ENCODE data around the gene FCF1. TPM values are rescaled to one million over a fixed set of nuclear protein-coding genes. Genes with fewer than 3 reads are reported as not detected.

Gene FCF1
- total RNA-seq, 1 donor from 2014 or later = 64.1 TPM

DNA sequence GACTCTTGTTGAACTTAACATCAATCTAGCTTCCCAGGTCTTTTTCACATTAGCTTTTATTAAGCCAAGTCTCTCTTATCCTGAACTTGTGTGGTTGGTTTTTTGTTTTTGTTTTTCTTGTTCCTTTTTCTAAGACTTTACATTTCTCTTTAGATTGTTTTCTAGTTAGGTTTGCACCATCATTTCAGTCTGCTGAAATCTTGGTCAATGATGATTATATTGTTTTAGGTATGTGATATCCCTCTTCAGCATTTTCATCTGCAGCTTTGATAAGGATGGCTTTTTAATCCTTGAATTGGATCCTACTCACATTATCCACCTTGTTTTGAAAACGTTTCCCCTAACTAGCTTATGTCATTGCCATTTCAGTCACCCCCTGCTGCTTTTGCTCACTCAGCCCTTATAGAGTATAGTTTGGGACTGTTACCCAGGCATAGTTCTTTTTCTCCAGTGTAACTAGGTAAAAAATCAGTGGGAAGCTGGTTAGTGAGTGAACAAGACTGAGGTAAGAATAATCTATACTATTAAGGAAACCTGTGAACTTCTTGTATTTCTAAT, 72.2 kb downstream of the FCF1 start:
- no peak for DNase-seq (ENCODE audit: low read depth)
- no peak for FAIRE-seq
- H3K27ac Mint-ChIP-seq (ENCODE audit: unreplicated experiment) = peak overlapping the region; percentile 29

DNA sequence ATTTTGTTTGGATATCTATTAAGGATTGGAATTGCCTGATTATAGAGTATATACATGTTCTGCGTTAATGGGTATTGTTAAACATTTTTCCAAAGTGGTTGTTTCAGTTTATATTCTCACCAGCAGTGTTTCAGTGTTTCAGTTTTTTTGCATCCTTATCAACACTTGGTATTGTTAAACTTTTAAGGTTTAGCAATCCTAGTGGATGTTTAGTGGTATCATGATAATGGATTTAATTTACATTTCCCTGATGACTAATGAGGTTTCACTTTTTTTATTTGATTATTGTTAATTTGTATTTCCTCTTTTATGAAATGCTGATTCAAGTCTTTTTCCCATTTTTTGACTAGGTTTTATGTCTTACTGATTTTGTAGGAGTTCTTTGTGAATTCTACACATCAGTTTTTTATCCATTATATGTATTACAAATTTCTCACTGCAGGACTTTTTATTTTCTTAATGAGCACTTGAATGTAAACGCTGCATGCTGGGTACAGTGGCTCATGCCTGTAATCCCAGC, 73.9 kb downstream of the FCF1 start:
- FAIRE-seq = no peak
- TF ChIP-seq, protein P1, sequence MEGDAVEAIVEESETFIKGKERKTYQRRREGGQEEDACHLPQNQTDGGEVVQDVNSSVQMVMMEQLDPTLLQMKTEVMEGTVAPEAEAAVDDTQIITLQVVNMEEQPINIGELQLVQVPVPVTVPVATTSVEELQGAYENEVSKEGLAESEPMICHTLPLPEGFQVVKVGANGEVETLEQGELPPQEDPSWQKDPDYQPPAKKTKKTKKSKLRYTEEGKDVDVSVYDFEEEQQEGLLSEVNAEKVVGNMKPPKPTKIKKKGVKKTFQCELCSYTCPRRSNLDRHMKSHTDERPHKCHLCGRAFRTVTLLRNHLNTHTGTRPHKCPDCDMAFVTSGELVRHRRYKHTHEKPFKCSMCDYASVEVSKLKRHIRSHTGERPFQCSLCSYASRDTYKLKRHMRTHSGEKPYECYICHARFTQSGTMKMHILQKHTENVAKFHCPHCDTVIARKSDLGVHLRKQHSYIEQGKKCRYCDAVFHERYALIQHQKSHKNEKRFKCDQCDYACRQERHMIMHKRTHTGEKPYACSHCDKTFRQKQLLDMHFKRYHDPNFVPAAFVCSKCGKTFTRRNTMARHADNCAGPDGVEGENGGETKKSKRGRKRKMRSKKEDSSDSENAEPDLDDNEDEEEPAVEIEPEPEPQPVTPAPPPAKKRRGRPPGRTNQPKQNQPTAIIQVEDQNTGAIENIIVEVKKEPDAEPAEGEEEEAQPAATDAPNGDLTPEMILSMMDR (IDR thresholded peaks at IDR 0.05; ENCODE audit: insufficient read depth, low read depth, low read length) = peak; percentile 3
- TF ChIP-seq EZH2 (IDR thresholded peaks at IDR 0.05; ENCODE audit: insufficient read depth, low read length) = no peak
- H3K27me3 ChIP-seq (ENCODE audit: insufficient read depth, low read length) = no peaks in the 10 kb centered on the region
- no peak for DNase-seq (ENCODE audit: low read depth)
- no peak overlapping the region for H3K4me2 ChIP-seq (ENCODE audit: low read length)
- H3K27ac Mint-ChIP-seq (ENCODE audit: unreplicated experiment) = no peak overlapping the region
- H3K4me3 ChIP-seq (ENCODE audit: insufficient read depth, low read depth, low read length) = no peak overlapping the region
- no peak overlapping the region for H3K4me3 Mint-ChIP-seq (ENCODE audit: unreplicated experiment)
- H4K20me1 ChIP-seq (ENCODE audit: insufficient read depth, low read length) = peaks cover 40% of the 10 kb centered on the region
- H3K27me3 Mint-ChIP-seq (ENCODE audit: low read depth, unreplicated experiment) = no peaks in the 10 kb centered on the region
- H3K4me1 ChIP-seq (ENCODE audit: insufficient read depth, low read length) = no peaks in the 10 kb centered on the region
- peaks cover 52% of the 10 kb centered on the region for H3K79me2 ChIP-seq (ENCODE audit: insufficient read depth, low read length)
- H3K36me3 Mint-ChIP-seq (ENCODE audit: low read depth, unreplicated experiment) = peaks cover 10% of the 10 kb centered on the region
- no peak overlapping the region for H3K27ac ChIP-seq (ENCODE audit: low read depth, low read length)
- no peaks in the 10 kb centered on the region for H3K9me3 ChIP-seq (ENCODE audit: insufficient read depth, low read depth, low read length)
- peaks cover 9% of the 10 kb centered on the region for H3K4me1 Mint-ChIP-seq (ENCODE audit: low read depth, unreplicated experiment)
- no peak overlapping the region for H2AFZ ChIP-seq (ENCODE audit: low read depth, low read length)
- peaks cover 25% of the 10 kb centered on the region for H3K36me3 ChIP-seq (ENCODE audit: insufficient read depth, low read length)
- H3K9ac ChIP-seq (ENCODE audit: low read length) = no peak overlapping the region
- peaks cover 1% of the 10 kb centered on the region for H3K9me3 Mint-ChIP-seq (ENCODE audit: unreplicated experiment)

More for the DNA sequence above, 72.2 kb downstream of the FCF1 start:
- no peaks in the 10 kb centered on the region for H3K9me3 ChIP-seq (ENCODE audit: insufficient read depth, low read depth, low read length)
- no peak overlapping the region for H2AFZ ChIP-seq (ENCODE audit: low read depth, low read length)
- TF ChIP-seq, protein P1 (IDR thresholded peaks at IDR 0.05; ENCODE audit: insufficient read depth, low read depth, low read length) = no peak
- no peak for TF ChIP-seq EZH2 (IDR thresholded peaks at IDR 0.05; ENCODE audit: insufficient read depth, low read length)
- peaks cover 42% of the 10 kb centered on the region for H3K36me3 ChIP-seq (ENCODE audit: insufficient read depth, low read length)
- peaks cover 43% of the 10 kb centered on the region for H4K20me1 ChIP-seq (ENCODE audit: insufficient read depth, low read length)
- H3K4me2 ChIP-seq (ENCODE audit: low read length) = no peak overlapping the region
- H3K4me3 ChIP-seq (ENCODE audit: insufficient read depth, low read depth, low read length) = no peak overlapping the region
- H3K79me2 ChIP-seq (ENCODE audit: insufficient read depth, low read length) = peaks cover 40% of the 10 kb centered on the region
- no peak overlapping the region for H3K27ac ChIP-seq (ENCODE audit: low read depth, low read length)
- no peaks in the 10 kb centered on the region for H3K9me3 Mint-ChIP-seq (ENCODE audit: unreplicated experiment)
- no peaks in the 10 kb centered on the region for H3K27me3 ChIP-seq (ENCODE audit: insufficient read depth, low read length)
- H3K9ac ChIP-seq (ENCODE audit: low read length) = no peak overlapping the region
- H3K4me3 Mint-ChIP-seq (ENCODE audit: unreplicated experiment) = no peak overlapping the region
- H3K4me1 Mint-ChIP-seq (ENCODE audit: low read depth, unreplicated experiment) = peaks cover 9% of the 10 kb centered on the region
- no peaks in the 10 kb centered on the region for H3K27me3 Mint-ChIP-seq (ENCODE audit: low read depth, unreplicated experiment)
- H3K36me3 Mint-ChIP-seq (ENCODE audit: low read depth, unreplicated experiment) = peaks cover 13% of the 10 kb centered on the region
- no peaks in the 10 kb centered on the region for H3K4me1 ChIP-seq (ENCODE audit: insufficient read depth, low read length)

Other genes with a start within 250 kb of the FCF1 start
- 134 and 178 TPM in 2 replicates for gene NPC2, start 219.8 kb upstream of the FCF1 start, total RNA-seq
- 21.2 and 23.6 TPM in 2 replicates for gene ISCA2, start 219.4 kb upstream of the FCF1 start, total RNA-seq
- 162 and 196 TPM in 2 replicates for gene LTBP2, start 100.9 kb upstream of the FCF1 start, total RNA-seq
- gene AREL1, start 64 bp upstream of the FCF1 start, total RNA-seq = 54.6 and 59.0 TPM in 2 replicates
- 49.5 and 49.7 TPM in 2 replicates for gene YLPM1, start 50.2 kb downstream of the FCF1 start, total RNA-seq
- gene PROX2, start 163.0 kb downstream of the FCF1 start, total RNA-seq = not detected in 2 replicates
- gene DLST, start 168.8 kb downstream of the FCF1 start, total RNA-seq = 83.0 and 90.6 TPM in 2 replicates
- gene RPS6KL1, start 210.1 kb downstream of the FCF1 start, total RNA-seq = 0.70 and 1.7 TPM in 2 replicates
- 2.5 and 3.5 TPM in 2 replicates for gene PGF, start 242.5 kb downstream of the FCF1 start, total RNA-seq